ENCODE results near the gene ASAH2.
"Not testable (repeated sequence)": the region's sequence is repeated elsewhere in the genome, so short reads cannot be mapped to it uniquely, and the experiment has no call there.

Gene ASAH2

GRCh38 chr10:50250096-50250854 lies 1.0 kb downstream of the ASAH2 start:
- no peak for DNase-seq

- no peak for DNase-seq
These were observed 2.7 kb downstream of the ASAH2 start for GRCh38 chr10:50248598-50248997.

GRCh38 chr10:50248062-50248461 lies 3.3 kb downstream of the ASAH2 start:
- DNase-seq = no peak

GRCh38 chr10:50244201-50244600 lies 7.1 kb downstream of the ASAH2 start:
- DNase-seq = no peak

- DNase-seq = no peak
These were observed 8.5 kb downstream of the ASAH2 start for GRCh38 chr10:50242777-50243176.

GRCh38 chr10:50241478-50241877 lies 9.8 kb downstream of the ASAH2 start:
- not testable (repeated sequence) for DNase-seq

- no peak for DNase-seq
These were observed 16.8 kb downstream of the ASAH2 start for GRCh38 chr10:50234486-50234885.

GRCh38 chr10:50232261-50232639 lies 19.1 kb downstream of the ASAH2 start:
- no peak for DNase-seq

GRCh38 chr10:50231515-50232260 lies 19.6 kb downstream of the ASAH2 start:
- DNase-seq = no peak

- DNase-seq = no peak
These were observed 21.9 kb downstream of the ASAH2 start for GRCh38 chr10:50229460-50229859.

GRCh38 chr10:50228672-50229071 lies 22.6 kb downstream of the ASAH2 start:
- no peak for DNase-seq

GRCh38 chr10:50226610-50227009 lies 24.7 kb downstream of the ASAH2 start:
- no peak for DNase-seq

GRCh38 chr10:50224330-50224952 lies 26.9 kb downstream of the ASAH2 start:
- DNase-seq = peak; percentile 9

GRCh38 chr10:50222199-50222598 lies 29.1 kb downstream of the ASAH2 start:
- no peak for DNase-seq

- DNase-seq = no peak
These were observed 29.8 kb downstream of the ASAH2 start for GRCh38 chr10:50221470-50221869.

- no peak for DNase-seq
These were observed 31.7 kb downstream of the ASAH2 start for GRCh38 chr10:50219646-50220045.

- DNase-seq = no peak
These were observed 32.1 kb downstream of the ASAH2 start for GRCh38 chr10:50219200-50219599.

GRCh38 chr10:50216894-50217293 lies 34.4 kb downstream of the ASAH2 start:
- DNase-seq = peak; percentile 45

GRCh38 chr10:50216418-50216817 lies 34.9 kb downstream of the ASAH2 start:
- no peak for DNase-seq

- DNase-seq = no peak
These were observed 39.6 kb downstream of the ASAH2 start for GRCh38 chr10:50211670-50212069.

- no peak for DNase-seq
These were observed 40.4 kb downstream of the ASAH2 start for GRCh38 chr10:50210876-50211275.
